NB4 (cell line): ENCODE data around the gene PIK3R1.

Experiments
- CTCF ChIP-seq: IDR thresholded peaks from one replicate; pipeline ENCODE4 v1.5.1; 2012; ENCODE audit warnings: low read depth, low read length
- MAX ChIP-seq: IDR thresholded peaks from 2 replicates; pipeline ENCODE4 v1.6.1; 2011; ENCODE audit warnings: low read depth, low read length
- MYC ChIP-seq: IDR thresholded peaks from 2 replicates; pipeline ENCODE4 v1.6.1; 2011; ENCODE audit warnings: low read depth, low read length
- POLR2A ChIP-seq: IDR thresholded peaks from 2 replicates; pipeline ENCODE4 v1.6.1; 2011; ENCODE audit warnings: mild to moderate bottlenecking; ENCODE audit not compliant: insufficient read length; ENCODE audit errors: extremely low read depth

DNA sequence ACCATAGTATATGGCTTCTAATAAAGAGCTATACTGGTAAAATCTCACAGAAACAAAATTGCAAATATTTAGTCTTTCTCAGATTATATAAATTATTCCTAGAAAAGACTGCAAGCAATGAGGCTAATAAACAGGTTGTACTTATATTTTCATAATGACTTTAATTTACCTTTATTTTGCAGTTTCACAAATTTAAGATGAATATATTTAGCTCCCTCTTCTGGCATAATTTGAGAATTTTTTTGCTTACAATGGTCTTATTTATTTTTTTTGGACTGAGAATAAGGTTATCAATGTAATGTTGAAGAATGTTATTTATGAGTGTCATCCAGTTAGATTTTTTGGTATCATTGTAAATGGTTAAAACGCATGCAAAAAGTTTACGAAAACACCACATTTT is 56.7 kb downstream of the PIK3R1 start:
- TF ChIP-seq POLR2A (no peak), CTCF (no peak), MYC (no peak), MAX (no peak)
